Measurements from ENCODE around the gene SMARCD3.

DNA sequence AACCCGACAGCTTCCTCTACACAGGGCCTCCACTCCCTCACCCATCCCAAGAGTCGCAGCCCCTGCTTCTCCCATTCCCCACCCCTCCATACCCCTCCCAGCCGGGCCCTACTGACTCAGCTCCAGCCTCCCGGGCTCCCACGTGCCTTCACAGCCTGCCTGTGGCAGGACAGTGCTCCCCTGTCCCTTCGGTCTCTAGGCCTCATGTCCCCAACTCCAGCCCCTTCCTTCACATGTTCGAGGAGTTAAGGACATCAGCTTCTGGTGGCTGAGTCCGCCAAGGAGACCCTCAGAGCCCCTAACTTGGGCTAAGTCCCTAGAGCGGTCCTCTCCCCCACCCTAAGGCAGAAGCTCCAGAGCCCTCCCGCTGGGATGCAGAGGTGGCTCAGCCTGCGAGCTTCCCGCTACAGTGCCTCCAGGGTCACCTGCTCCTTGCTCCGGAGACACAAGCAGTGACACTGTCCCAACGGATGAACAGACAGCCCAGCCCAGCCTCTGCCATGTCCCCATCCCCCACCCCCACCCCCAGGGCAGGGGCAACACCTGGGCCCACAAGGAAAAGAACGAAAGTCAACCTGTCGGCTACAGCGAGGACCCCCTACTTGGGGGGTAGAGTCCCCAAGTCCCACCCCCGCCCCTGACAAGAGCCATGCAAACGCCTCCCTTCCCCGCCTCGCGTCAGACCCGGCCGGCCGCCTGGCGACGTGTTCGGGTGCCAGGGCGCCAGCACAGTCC, 716 bp downstream of the SMARCD3 start:
- TF ChIP-seq, protein P1, sequence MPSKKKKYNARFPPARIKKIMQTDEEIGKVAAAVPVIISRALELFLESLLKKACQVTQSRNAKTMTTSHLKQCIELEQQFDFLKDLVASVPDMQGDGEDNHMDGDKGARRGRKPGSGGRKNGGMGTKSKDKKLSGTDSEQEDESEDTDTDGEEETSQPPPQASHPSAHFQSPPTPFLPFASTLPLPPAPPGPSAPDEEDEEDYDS (CRISPR knock-in tag; IDR thresholded peaks at IDR 0.05) = no peak
- TF ChIP-seq, protein P2, sequence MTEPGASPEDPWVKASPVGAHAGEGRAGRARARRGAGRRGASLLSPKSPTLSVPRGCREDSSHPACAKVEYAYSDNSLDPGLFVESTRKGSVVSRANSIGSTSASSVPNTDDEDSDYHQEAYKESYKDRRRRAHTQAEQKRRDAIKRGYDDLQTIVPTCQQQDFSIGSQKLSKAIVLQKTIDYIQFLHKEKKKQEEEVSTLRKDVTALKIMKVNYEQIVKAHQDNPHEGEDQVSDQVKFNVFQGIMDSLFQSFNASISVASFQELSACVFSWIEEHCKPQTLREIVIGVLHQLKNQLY (CRISPR knock-in tag; IDR thresholded peaks at IDR 0.05) = no peak
- TF ChIP-seq EP300 (IDR thresholded peaks at IDR 0.05; ENCODE audit: low read depth in 2 of 2, low read length in 2 of 2) (no peak), EP300 (CRISPR knock-in tag; IDR thresholded peaks at IDR 0.05; ENCODE audit: borderline replicate concordance) (no peak), ZNF12 (CRISPR knock-in tag; IDR thresholded peaks at IDR 0.05) (no peak), KDM2A (CRISPR knock-in tag; IDR thresholded peaks at IDR 0.05; ENCODE audit: borderline replicate concordance, low read depth) (no peak), RAD21 (CRISPR knock-in tag; IDR thresholded peaks at IDR 0.05) (no peak), SATB2 (CRISPR knock-in tag; IDR thresholded peaks at IDR 0.05) (no peak), POLR2A (IDR thresholded peaks at IDR 0.05; ENCODE audit: insufficient read depth in 1 of 2, low read depth in 2 of 2, low read length in 2 of 2) (no peak), POLR2AphosphoS5 (IDR thresholded peaks at IDR 0.05; ENCODE audit: low read depth, low read length) (no peak), JUN (CRISPR knock-in tag; IDR thresholded peaks at IDR 0.05) (no peak), BCL6 (CRISPR knock-in tag; IDR thresholded peaks at IDR 0.05) (no peak)
- TF ChIP-seq, protein P3, sequence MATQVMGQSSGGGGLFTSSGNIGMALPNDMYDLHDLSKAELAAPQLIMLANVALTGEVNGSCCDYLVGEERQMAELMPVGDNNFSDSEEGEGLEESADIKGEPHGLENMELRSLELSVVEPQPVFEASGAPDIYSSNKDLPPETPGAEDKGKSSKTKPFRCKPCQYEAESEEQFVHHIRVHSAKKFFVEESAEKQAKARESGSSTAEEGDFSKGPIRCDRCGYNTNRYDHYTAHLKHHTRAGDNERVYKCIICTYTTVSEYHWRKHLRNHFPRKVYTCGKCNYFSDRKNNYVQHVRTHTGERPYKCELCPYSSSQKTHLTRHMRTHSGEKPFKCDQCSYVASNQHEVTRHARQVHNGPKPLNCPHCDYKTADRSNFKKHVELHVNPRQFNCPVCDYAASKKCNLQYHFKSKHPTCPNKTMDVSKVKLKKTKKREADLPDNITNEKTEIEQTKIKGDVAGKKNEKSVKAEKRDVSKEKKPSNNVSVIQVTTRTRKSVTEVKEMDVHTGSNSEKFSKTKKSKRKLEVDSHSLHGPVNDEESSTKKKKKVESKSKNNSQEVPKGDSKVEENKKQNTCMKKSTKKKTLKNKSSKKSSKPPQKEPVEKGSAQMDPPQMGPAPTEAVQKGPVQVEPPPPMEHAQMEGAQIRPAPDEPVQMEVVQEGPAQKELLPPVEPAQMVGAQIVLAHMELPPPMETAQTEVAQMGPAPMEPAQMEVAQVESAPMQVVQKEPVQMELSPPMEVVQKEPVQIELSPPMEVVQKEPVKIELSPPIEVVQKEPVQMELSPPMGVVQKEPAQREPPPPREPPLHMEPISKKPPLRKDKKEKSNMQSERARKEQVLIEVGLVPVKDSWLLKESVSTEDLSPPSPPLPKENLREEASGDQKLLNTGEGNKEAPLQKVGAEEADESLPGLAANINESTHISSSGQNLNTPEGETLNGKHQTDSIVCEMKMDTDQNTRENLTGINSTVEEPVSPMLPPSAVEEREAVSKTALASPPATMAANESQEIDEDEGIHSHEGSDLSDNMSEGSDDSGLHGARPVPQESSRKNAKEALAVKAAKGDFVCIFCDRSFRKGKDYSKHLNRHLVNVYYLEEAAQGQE (IDR thresholded peaks at IDR 0.05; ENCODE audit: borderline replicate concordance in 1 of 2, low read depth in 1 of 2, low read length in 2 of 2) = no peak
- TF ChIP-seq, protein P4, sequence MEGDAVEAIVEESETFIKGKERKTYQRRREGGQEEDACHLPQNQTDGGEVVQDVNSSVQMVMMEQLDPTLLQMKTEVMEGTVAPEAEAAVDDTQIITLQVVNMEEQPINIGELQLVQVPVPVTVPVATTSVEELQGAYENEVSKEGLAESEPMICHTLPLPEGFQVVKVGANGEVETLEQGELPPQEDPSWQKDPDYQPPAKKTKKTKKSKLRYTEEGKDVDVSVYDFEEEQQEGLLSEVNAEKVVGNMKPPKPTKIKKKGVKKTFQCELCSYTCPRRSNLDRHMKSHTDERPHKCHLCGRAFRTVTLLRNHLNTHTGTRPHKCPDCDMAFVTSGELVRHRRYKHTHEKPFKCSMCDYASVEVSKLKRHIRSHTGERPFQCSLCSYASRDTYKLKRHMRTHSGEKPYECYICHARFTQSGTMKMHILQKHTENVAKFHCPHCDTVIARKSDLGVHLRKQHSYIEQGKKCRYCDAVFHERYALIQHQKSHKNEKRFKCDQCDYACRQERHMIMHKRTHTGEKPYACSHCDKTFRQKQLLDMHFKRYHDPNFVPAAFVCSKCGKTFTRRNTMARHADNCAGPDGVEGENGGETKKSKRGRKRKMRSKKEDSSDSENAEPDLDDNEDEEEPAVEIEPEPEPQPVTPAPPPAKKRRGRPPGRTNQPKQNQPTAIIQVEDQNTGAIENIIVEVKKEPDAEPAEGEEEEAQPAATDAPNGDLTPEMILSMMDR (CRISPR knock-in tag; IDR thresholded peaks at IDR 0.05) = no peak
- TF ChIP-seq, protein P5, sequence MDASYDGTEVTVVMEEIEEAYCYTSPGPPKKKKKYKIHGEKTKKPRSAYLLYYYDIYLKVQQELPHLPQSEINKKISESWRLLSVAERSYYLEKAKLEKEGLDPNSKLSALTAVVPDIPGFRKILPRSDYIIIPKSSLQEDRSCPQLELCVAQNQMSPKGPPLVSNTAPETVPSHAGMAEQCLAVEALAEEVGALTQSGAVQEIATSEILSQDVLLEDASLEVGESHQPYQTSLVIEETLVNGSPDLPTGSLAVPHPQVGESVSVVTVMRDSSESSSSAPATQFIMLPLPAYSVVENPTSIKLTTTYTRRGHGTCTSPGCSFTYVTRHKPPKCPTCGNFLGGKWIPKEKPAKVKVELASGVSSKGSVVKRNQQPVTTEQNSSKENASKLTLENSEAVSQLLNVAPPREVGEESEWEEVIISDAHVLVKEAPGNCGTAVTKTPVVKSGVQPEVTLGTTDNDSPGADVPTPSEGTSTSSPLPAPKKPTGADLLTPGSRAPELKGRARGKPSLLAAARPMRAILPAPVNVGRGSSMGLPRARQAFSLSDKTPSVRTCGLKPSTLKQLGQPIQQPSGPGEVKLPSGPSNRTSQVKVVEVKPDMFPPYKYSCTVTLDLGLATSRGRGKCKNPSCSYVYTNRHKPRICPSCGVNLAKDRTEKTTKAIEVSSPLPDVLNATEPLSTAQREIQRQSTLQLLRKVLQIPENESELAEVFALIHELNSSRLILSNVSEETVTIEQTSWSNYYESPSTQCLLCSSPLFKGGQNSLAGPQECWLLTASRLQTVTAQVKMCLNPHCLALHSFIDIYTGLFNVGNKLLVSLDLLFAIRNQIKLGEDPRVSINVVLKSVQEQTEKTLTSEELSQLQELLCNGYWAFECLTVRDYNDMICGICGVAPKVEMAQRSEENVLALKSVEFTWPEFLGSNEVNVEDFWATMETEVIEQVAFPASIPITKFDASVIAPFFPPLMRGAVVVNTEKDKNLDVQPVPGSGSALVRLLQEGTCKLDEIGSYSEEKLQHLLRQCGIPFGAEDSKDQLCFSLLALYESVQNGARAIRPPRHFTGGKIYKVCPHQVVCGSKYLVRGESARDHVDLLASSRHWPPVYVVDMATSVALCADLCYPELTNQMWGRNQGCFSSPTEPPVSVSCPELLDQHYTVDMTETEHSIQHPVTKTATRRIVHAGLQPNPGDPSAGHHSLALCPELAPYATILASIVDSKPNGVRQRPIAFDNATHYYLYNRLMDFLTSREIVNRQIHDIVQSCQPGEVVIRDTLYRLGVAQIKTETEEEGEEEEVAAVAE (CRISPR knock-in tag; IDR thresholded peaks at IDR 0.05; ENCODE audit: borderline replicate concordance) = no peak

Measured in HepG2 (cell line).